Gastrocnemius medialis (tissue), 4 donors: ENCODE data around the gene AP3B2.

Experiments
- CTCF ChIP-seq, 5 experiments: fragments of 450-650 bp in 3 of 5; fragments of 200-600 bp in 2 of 5; sonication (generic) in 2 of 5; IDR thresholded peaks in 4 of 5; conservative IDR thresholded peaks in 1 of 5; 1 replicate in 4 of 5; 2 replicates in 1 of 5; pipeline ENCODE4 v1.5.1; 2016 to 2019; ENCODE audit warnings: antibody characterized with exemption in 5 of 5, mild to moderate bottlenecking in 3 of 5, moderate library complexity in 3 of 5
- POLR2A ChIP-seq, 2 donors: fragments of 450-650 bp; IDR thresholded peaks; one replicate each; pipeline ENCODE4 v1.6.1; 2017; ENCODE audit warnings: antibody characterized with exemption in 2 of 2, mild to moderate bottlenecking in 2 of 2, moderate library complexity in 2 of 2

DNA sequence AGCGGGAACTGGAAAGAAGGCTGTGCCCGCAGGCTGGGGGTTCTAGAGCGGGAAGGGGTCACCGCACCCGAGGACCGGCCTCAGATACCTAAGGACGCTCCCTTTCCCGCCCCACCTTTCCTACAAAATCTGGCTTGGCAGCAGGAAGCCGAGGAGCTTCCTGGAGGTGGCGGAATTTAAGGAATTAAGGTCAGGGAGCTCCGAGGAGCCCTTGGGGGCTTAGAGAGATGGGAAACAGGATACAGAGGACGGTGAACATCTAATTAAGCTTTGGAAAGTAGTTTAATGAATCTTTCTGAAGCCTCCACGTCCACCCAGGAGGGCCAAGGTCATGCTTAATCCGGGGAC lies 507 bp upstream of the AP3B2 start:
- TF ChIP-seq CTCF (IDR thresholded peaks at IDR 0.05 in 4 of 5, conservative IDR thresholded peaks at IDR 0.05 in 1 of 5) (no peak), POLR2A (IDR thresholded peaks at IDR 0.05) (no peak)
